Measurements from ENCODE around the gene KAT2B.

Gene KAT2B

DNA sequence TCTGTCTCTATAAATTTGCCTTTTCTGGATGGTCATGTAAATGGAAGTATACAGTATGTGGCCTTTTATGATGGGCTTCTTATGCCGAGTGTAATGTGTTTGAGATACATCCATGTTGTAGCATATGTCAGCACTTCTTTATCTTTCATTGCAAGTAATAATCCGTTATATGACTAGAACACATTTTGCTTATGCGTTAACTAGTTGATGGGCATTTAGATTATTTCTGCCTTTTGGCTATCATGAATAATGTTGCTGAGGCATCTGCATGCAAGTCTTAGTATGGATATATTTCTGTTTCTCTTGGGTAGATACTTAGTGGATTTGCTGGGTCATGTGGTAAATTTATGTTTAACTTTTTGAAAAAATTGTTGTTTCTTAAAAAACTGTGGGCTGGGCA lies 19.7 kb downstream of the KAT2B start:
- no peak for DNase-seq
- in situ Hi-C loops (cut with HindIII; ENCODE audit: low pct_ligation_motif_present, low pct_unique_long_range_greater_than_20kb, low sequenced_read_pairs), result no loop called here

DNA sequence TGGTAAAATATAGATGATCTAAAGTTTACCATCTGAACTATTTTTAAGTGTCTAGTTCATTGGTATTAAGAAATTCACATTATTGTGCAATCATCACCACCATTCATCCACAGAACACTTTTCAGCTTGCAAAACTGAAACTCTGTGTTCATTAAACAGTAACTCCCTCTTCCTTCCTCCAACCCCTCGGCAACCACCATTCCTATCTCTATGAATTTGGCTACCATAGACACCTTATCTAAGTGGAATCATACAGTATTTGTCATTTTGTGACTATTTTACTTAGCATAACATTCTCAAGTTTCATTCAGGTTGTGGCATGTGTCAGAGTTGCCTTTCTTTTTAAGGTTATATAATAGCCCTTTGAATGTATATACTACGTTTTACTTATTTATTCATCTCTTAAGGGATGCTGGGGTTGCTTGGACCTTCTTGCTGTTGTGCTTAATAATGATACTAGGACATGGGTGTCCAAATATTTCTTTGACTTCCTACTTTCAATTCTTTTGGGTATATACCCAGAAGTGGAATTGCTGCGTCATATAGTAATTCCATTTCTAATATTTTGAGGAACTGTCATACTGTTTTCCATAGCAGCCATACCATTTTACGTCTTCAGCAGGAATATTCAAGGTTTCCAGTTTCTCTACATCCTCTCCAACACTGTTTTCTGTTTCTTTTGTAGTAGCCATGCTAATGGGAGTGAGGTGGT lies 20.9 kb downstream of the KAT2B start:
- in situ Hi-C loops (cut with HindIII; ENCODE audit: low pct_ligation_motif_present, low pct_unique_long_range_greater_than_20kb, low sequenced_read_pairs), result no loop called here
- no peak for DNase-seq

DNA sequence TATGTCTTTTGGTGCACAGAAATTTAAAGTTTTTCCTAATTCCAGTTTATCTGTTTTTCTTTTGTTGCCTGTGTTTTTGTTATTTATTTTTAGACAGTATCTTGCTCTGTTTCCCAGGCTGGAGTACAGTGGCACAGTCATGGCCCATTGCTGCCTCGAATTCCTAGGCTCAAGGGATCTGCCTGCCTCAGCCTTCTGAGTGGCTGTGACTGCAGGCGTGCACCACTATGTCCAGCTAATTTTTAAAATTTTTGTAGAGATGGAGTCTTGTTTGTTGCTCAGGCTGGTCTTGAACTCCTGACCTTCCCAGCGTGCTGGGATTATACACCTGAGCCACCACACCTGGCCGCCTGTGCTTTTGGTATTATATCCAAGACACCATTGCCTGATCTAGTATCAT lies 22.8 kb downstream of the KAT2B start:
- no peak for DNase-seq
- in situ Hi-C loops (cut with HindIII; ENCODE audit: low pct_ligation_motif_present, low pct_unique_long_range_greater_than_20kb, low sequenced_read_pairs), result no loop called here

DNA sequence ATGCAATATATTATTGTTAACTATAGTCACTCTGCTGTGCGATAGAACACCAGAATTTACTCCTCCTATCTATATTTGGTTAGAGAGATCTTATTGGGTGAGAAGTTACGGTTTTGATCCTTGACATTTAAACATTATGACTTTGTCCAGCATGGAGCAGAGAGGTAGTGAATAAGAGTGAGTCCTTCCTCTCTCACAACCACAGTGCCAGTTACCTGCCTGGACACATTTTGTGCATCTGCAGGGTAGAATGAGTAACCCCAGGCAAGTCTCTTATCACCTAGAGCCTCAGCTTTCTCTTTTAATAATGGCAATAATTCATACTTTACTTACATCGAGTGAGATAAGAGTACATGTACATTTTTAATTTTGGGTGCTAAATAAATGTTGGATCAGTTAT lies 24.1 kb downstream of the KAT2B start:
- no peak for DNase-seq
- in situ Hi-C loops (cut with HindIII; ENCODE audit: low pct_ligation_motif_present, low pct_unique_long_range_greater_than_20kb, low sequenced_read_pairs), result no loop called here

DNA sequence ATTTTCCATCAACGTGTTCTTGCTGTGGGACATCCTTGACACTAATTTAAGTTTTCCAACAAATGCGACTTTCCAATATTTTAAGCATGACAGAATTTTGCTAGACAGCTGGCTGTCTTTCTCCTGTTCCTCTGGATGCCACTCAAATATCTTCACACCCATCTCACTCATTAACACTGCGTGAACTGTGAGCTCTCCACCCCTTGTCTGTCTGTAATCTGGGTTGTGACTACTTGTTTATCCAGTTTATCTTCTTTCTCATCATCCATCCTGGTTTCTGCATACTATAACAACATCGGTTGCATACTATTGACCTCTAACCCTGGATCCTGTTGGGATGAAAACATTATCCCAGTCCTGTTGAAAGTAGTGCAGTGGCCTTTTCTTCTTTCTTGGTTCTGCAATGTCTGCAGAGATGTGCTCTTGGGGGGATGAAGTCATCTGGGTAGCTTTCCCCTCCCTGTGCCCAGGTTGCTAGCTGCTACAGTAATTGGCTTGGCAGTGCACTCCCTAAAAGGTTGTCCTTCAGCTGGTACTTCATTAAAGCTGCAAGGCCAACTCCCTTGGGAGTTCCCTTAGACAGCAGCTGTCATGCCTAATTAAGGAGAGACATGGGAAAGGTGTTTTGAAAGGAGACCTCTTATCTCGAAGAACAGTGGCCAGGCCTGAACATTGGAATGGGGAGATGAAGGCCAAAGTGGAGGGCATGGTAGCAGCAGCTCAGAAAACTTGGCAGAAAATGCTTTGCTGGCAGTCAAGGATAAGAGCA lies 24.7 kb downstream of the KAT2B start:
- in situ Hi-C loops (cut with HindIII; ENCODE audit: low pct_ligation_motif_present, low pct_unique_long_range_greater_than_20kb, low sequenced_read_pairs), result no loop called here
- DNase-seq, result no peak

DNA sequence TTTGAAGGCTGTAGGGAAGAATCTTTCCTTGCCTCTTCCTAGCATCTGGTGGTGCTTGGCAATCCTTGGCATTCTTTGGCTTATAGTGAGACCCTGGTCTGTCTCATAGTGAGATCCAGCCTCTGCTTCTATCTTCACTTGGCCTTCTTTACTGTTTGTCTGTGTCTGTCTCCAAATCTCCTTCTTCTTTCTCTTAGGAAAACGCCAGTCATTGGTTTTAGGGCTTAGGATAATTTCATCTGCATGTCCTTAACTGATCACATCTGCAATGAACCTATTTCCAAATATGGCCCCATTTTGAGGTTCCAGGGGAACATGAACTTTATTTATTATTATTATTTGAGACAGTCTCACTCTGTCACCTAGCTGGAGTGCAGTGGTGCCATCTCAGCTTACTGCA lies 25.8 kb downstream of the KAT2B start:
- no peak for DNase-seq
- in situ Hi-C loops (cut with HindIII; ENCODE audit: low pct_ligation_motif_present, low pct_unique_long_range_greater_than_20kb, low sequenced_read_pairs), result no loop called here

DNA sequence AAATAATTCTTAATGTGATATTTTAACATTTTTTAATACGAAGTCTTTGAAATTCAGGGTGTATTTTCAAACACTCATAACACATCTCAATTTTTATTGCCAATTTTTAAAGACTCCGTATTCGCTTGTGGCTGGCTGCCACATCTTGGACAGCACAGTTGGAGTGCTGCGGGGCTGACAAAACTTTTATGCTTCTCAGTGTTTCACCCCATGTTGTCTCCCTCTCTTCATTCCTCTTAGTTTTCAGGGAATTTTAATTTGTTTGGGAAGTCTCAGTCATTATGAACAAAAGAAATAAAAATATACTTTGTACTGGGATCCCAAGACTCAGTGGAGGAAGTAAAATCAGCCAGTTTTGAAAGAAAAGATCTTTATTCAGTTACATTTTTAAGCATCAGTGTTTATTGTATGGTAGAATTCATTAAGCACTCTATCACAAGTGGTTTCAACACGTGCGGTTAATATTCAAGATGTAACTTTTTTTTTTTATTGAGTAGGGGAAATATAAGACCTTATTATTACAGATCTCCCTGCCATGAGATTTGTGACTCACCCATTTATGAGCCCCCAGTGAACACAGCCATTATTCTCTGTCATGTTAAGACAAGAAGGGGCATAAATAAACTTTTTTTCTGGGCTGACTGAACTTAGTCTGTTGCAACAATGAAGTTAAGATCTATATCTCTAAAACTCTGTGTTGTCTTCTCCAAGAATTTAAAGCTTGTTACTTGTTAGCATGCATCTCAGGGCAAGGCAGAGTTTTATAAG lies 26.8 kb downstream of the KAT2B start:
- no peak for DNase-seq
- in situ Hi-C loops (cut with HindIII; ENCODE audit: low pct_ligation_motif_present, low pct_unique_long_range_greater_than_20kb, low sequenced_read_pairs), result no loop called here

DNA sequence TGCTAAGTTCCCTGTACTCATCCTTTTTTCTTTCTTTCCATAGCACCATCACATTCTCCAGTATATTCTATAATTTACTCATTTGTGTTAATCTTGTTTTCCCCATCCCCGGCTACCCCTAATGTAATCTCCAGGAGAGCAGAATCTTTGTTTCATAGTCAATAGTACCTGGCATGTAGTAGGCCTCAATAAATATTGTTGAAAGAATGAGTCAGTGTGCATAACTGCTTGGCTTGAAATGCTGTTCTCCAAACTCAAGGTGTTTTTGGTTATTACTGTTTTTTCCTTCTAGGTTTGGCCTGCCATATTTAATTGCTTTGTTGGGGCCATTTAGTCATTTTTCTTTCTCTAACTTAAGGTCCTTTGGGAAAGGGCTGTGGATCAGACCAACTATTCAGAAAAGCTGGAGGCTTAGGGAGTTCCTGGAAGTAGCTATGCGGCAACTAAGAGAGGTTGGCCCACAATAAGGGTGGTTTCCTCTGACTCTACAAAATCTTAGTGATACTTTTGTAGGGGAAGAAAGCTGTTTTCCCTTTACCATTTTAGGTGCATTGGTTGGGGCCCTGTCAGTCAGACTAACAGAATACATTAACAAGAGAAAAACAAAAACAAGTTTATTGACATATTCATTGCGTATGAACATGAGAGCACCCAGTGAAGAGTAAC lies 28.4 kb downstream of the KAT2B start:
- DNase-seq, result no peak

DNA sequence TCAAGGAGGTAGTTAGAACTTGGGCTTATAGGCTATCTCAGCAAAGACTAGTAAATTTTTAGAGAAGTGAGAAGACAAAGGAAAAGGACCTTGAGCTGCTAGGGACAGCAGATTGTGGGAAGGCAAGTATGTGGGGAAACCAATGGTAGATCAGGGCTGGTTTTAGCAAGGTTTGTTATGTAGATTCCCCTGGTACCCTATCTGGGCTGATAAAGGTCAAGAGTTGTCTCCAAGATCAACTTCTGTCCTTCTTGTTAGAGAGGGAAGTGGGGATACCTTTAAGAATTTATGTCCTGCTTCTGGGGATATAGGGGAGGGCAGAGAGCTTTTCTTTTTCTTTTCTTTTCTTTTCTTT lies 28.9 kb downstream of the KAT2B start:
- in situ Hi-C loops (cut with HindIII; ENCODE audit: low pct_ligation_motif_present, low pct_unique_long_range_greater_than_20kb, low sequenced_read_pairs), result no loop called here
- DNase-seq, result no peak

More for the DNA sequence above, 28.4 kb downstream of the KAT2B start:
- in situ Hi-C loops (cut with HindIII; ENCODE audit: low pct_ligation_motif_present, low pct_unique_long_range_greater_than_20kb, low sequenced_read_pairs), result no loop called here

DNA sequence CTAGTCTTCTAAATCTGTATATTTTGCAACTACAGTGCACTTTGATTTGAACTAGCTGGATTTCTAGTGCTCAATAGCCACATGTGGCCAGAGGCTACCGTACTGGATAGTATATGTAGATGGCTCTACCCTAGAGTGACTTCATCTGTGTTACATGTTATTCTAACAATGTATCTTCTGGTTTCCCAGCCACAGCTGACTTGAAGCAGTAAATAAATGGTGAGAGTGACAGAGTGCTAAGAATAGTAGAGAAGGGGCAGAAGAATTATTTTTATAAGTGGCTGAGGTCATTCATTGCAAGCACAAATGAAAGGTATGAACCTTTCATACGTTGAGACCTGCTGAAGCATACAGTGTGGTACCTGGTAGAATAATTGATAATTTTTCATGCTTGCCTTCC lies 30.9 kb downstream of the KAT2B start:
- DNase-seq, result no peak

DNA sequence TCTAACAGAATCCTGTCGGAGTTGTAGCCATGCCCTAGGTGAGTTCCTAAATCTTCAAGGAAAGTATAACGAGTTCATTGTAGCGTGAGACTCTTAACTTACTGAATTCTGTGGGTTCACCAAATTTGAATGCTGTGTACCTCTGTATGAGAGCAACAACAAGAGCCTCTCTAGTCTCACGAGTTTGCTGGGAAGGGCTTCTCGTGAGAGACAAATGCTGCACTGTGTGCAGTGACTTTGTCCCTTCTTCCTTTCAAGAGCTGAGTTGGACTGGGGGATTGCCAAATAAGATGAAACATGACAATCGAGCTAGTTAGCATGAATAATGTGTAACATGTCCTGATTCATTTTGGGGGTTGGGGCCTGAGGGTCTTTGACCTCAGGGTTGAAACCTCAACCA lies 32.2 kb downstream of the KAT2B start:
- in situ Hi-C loops (cut with HindIII; ENCODE audit: low pct_ligation_motif_present, low pct_unique_long_range_greater_than_20kb, low sequenced_read_pairs), result no loop called here
- no peak for DNase-seq

More for the DNA sequence above, 30.9 kb downstream of the KAT2B start:
- in situ Hi-C loops (cut with HindIII; ENCODE audit: low pct_ligation_motif_present, low pct_unique_long_range_greater_than_20kb, low sequenced_read_pairs), result no loop called here

DNA sequence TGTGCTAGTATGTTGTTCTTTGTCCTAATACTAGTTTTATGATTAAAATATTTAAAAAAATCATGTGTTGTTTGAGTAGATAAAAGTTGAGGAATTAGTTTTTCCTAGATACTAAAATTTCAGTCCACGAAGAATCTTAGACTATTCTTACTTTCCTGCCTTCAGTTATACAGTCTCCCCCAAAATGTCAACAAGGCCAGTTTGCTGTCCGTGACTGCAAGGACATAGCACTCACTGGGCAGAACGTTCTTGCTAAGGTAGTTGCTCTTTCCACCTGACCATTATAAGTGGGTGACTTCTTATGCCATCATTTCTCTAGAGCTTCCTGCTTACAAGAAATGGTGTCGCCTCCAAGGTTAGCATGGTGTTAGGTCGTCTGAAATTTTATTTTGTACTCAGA lies 32.8 kb downstream of the KAT2B start:
- in situ Hi-C loops (cut with HindIII; ENCODE audit: low pct_ligation_motif_present, low pct_unique_long_range_greater_than_20kb, low sequenced_read_pairs), result no loop called here
- no peak for DNase-seq

DNA sequence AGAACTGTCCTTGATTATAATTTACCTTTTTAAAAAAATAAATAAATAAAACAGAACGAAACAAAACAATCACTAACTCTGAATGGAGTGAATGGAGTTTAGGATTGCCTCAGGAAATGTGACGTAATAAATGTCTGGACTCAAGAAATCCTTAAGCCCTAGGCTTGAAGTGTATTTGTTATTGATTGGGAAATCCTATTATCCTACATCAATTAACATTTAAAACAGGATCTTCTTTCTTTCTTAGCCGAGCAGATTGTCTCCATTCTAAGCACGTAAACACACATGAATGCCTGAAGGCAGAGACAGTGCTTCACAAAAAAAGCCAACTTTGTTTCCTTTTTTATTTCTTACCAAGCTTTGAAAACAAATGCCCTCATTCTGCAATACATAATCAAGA lies 33.4 kb downstream of the KAT2B start:
- in situ Hi-C loops (cut with HindIII; ENCODE audit: low pct_ligation_motif_present, low pct_unique_long_range_greater_than_20kb, low sequenced_read_pairs), result no loop called here
- no peak for DNase-seq

DNA sequence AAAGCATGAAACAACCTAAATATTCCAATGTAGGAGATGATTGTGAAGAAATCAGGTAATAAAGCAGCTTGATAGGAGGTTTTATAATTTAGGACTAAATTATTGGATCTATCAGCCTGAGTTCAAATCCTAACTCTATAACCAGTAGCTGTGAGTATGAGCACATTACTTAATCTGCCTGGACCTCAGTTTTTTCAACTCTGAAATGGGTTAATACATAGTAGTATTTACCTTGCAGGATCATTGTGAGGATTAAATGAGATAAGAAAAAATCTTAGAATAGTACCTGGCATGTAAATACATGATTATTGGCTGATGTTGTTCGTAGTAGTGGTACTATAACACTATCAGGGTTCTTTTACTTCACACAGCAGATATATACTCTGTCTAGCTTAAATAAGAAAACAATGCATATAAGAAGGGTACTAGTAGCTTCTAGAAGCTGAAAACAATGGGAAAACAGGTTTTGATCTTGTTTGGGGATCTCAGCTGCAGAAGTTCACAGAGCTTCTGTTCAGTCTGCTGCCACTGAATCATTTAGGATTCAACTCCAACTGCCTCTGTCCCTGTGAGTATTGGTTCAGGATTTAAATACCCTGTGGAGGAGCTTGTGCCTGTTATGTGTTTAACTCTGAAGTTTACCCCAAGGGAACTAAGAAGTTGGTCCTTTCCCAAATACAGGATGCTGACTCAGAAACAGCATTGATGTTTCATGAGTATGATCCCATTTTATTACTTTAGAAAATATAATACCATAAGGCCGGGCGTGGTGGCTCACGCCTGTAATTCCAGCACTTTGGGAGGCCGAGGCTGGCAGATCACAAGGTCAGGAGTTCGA lies 34.2 kb downstream of the KAT2B start:
- no peak for DNase-seq
- in situ Hi-C loops (cut with HindIII; ENCODE audit: low pct_ligation_motif_present, low pct_unique_long_range_greater_than_20kb, low sequenced_read_pairs), result no loop called here

DNA sequence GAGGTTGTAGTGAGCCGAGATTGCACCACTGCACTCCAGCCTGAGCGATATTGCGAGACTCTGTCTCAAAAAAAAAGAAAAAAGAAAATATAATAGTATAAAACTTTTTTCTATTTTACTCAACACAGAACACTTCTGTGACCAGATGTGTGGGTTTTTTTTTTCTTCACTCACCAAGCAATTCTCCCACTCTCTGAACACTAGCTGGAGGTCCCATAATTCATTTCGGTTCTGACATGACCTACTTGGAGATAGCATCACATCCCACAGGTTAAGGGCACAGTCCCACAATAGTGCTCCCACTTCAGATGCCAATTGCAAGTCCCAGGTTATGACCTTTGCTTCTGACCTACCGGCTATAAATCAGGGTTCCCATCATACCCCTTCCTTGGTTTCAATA lies 35.0 kb downstream of the KAT2B start:
- in situ Hi-C loops (cut with HindIII; ENCODE audit: low pct_ligation_motif_present, low pct_unique_long_range_greater_than_20kb, low sequenced_read_pairs), result no loop called here
- DNase-seq, result no peak

DNA sequence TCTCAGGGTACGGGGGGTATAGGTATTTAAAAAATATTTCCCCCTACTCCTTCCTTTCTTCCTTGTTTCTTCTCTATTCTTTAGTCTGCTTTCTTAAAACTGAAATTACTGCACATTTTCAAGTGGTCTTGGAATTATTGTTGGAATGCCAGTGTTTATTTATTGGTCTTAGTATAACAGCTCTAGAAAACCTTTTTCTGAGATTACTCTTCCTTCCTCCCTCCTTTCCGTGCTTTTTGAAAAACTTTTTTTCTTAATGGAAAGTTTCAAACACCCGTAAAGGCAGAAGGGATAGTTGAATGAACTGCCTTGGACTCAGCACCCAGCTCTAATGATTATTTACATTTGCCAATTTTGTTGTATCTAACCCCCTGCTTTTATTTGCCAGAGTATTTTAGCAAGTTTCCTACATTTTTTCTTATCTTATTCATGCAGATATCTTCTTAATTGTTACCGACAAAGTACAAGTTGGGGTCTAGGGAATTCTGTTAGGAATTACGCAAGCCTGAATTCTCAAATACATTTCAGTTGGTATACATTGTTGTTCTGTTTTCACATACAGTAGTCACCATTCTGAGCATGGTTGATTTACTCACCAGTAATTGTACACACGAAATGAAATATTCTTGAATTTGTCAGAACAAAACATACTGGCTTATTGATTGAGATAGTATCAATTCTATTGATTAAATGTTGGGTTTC lies 36.2 kb downstream of the KAT2B start:
- DNase-seq, result no peak
- in situ Hi-C loops (cut with HindIII; ENCODE audit: low pct_ligation_motif_present, low pct_unique_long_range_greater_than_20kb, low sequenced_read_pairs), result no loop called here

DNA sequence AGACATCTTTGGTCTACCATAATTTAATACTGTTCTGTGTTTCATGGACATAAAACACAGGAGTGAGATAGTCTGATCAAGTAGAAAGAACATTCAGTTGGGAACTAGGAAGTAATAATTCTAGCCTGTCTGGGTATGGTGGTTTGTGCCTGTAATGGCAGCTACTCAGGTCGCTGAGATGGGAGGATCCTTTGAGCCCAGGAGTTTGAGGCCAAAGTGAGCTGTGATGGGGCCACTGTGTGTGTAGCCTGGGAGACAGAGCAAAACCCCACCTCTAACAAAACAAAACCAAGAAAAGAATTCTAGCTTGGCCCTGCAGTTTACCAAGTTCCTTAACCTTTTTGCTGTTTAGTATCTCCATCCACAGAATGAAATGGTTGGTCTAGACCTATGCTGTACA lies 36.8 kb downstream of the KAT2B start:
- in situ Hi-C loops (cut with HindIII; ENCODE audit: low pct_ligation_motif_present, low pct_unique_long_range_greater_than_20kb, low sequenced_read_pairs), result no loop called here
- DNase-seq, result no peak

DNA sequence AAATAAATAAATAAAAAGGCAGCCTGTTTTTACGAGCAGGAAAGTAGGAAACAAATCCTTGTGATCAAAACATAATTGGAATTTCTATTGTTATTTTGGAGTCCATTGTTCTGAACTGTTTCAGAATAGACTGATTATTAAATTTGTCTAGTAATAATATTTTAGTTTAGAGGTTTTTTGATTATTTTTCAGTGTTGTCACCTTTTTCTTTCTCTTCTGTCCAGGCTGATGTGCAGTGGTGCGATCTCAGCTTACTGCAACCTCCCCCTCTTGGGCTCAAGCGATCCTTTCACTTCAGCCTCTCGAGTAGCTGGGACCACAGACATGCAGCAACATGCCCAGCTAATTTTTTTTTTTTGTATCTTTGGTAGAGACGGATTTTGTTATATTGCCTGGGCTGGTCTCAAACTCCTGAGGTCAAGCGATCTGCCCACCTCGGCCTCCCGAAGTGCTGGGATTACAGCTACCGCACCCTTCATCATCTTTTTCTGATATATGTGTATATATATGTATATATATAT lies 38.0 kb downstream of the KAT2B start:
- no peak for DNase-seq
- in situ Hi-C loops (cut with HindIII; ENCODE audit: low pct_ligation_motif_present, low pct_unique_long_range_greater_than_20kb, low sequenced_read_pairs), result no loop called here
